ENCODE measurements around the gene DNAH8. TPM values are rescaled to one million over a fixed set of nuclear protein-coding genes. Genes with fewer than 3 reads are reported as not detected.
A peak's percentile ranks its signal among the peaks of the same experiment; 100 is the strongest.

Gene DNAH8
- total and polyA plus RNA-seq, 2 donors from 2014 or later = 0.50 TPM; not detected in 1

DNA sequence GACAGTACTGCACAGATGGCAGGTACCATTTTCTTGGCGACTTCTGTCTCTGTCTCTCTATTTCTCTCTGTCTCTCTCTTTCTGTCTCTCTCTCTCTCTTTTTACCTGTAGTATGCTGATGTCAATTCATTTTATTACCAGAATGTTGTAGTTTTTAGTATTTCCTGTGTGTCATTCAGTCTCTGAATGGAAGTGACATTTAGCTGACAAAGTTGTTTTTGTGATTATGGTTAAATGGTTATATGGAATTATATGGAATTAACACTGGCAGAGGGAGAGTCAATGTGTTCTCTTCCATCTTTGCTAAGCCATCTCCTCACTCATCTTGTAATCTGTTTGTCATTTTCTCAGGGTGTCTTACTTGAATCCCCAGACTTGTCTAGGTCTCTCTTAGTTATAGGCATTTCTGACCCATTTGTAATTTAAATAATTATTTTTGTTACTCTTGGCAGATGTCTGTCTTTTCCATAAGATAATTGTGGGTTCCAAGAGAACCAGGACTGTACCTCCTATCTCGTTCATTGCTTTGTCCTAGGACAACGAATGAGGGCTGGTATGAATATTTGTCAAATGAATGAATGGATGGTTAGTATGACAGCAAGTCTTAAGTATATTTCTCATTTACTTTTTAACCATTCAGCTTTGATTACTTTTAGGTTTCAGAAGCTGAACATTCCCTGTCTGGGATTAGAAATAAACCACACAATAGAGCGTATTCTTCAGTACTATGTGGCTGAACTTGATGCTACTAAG lies 64.4 kb downstream of the DNAH8 start:
- Histone ChIP-seq H3K27ac (ENCODE audit: low read depth in 2 of 2, low read length in 2 of 2) (no peak overlapping the region), H3K4me3 (ENCODE audit: low read length in 3 of 3) (no peak overlapping the region), H3K9ac (ENCODE audit: low read length in 3 of 3) (no peak overlapping the region), H3K36me3 (ENCODE audit: control insufficient read depth in 2 of 3, insufficient read depth in 3 of 3, low read length in 3 of 3) (no peaks in the 10 kb centered on the region), H3K4me1 (ENCODE audit: control insufficient read depth in 2 of 3, insufficient read depth in 2 of 3, low read depth in 1 of 3, low read length in 3 of 3) (no peaks in the 10 kb centered on the region), H3K9me3 (ENCODE audit: control insufficient read depth in 2 of 3, insufficient read depth in 1 of 3, low read length in 3 of 3) (no peaks in the 10 kb centered on the region), H3K27me3 (ENCODE audit: control insufficient read depth, insufficient read depth, low read length) (no peaks in the 10 kb centered on the region)
- TF ChIP-seq, protein P1, sequence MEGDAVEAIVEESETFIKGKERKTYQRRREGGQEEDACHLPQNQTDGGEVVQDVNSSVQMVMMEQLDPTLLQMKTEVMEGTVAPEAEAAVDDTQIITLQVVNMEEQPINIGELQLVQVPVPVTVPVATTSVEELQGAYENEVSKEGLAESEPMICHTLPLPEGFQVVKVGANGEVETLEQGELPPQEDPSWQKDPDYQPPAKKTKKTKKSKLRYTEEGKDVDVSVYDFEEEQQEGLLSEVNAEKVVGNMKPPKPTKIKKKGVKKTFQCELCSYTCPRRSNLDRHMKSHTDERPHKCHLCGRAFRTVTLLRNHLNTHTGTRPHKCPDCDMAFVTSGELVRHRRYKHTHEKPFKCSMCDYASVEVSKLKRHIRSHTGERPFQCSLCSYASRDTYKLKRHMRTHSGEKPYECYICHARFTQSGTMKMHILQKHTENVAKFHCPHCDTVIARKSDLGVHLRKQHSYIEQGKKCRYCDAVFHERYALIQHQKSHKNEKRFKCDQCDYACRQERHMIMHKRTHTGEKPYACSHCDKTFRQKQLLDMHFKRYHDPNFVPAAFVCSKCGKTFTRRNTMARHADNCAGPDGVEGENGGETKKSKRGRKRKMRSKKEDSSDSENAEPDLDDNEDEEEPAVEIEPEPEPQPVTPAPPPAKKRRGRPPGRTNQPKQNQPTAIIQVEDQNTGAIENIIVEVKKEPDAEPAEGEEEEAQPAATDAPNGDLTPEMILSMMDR (IDR thresholded peaks at IDR 0.05; ENCODE audit: borderline replicate concordance, extremely low read depth, insufficient read depth) = no peak
- intact Hi-C loops (cut with DNase I) = no loop called here
- DNase-seq (no peak), FAIRE-seq (no peak)

DNA sequence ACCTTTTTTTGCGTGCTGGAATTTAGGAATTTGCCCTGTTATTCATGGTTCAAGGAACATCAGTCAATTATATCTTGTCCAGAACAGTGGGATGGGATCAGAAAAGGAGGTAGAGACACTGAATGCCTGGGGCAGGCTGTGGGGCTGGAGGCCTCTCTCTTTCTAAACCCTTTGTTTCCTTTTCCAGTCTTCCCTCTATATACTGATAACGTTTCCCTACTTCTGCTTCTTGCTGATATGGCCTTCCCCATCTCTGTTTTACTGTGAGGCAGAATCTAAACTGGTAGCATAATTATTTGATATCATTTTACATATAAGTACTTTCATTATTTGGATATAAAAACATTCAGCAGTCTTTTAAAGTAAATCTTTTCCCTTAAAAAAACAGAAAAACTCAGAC lies 67.5 kb downstream of the DNAH8 start:
- Histone ChIP-seq H3K4me3 (ENCODE audit: low read length in 3 of 3) (no peak overlapping the region), H3K27ac (ENCODE audit: low read depth in 2 of 2, low read length in 2 of 2) (no peak overlapping the region), H3K9ac (ENCODE audit: low read length in 3 of 3) (no peak overlapping the region), H3K36me3 (ENCODE audit: control insufficient read depth in 2 of 3, insufficient read depth in 3 of 3, low read length in 3 of 3) (no peaks in the 10 kb centered on the region), H3K4me1 (ENCODE audit: control insufficient read depth in 2 of 3, insufficient read depth in 2 of 3, low read depth in 1 of 3, low read length in 3 of 3) (no peaks in the 10 kb centered on the region), H3K9me3 (ENCODE audit: control insufficient read depth in 2 of 3, insufficient read depth in 1 of 3, low read length in 3 of 3) (no peaks in the 10 kb centered on the region), H3K27me3 (ENCODE audit: control insufficient read depth, insufficient read depth, low read length) (no peaks in the 10 kb centered on the region)
- FAIRE-seq (no peak), DNase-seq (no peak)
- intact Hi-C loops (cut with DNase I) = no loop called here
- TF ChIP-seq, protein P1 (IDR thresholded peaks at IDR 0.05; ENCODE audit: borderline replicate concordance, extremely low read depth, insufficient read depth) = no peak

DNA sequence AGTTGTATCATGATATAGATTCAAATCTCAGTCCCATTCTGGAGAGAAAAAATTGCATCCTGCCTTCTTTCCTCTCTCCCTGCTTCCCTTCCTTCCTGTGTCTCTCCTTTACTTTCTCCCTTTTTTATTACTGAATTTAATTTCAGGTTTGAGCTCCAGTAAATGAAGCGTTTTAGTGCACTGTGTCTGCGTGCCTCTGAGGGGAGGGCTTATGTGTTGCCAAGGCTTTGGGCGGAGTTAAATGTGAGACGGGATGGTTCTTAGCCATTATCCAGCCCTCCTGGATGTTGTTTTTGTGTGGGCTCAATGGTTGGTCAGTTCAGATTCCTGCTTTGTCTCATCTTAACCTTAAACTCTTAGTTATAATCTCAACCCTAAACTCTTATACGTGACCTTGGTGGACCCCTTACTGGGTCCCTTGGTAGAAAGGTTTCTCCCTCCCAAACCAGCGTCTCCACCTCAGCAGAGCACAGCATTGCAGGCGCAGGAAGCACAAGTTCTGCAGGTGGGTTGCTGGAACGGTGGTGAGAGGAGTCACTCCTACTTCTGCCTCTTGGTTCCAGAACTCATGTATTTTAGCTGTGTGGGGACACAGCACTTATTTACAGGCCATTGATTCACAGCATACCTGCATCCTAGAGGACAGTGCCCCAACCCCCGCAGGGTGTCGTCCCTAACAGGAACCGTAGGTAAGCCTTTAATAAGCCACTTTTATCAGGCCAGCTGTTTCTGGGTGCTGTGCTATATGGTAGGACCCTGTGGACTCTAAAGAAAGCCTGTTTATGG lies 68.5 kb downstream of the DNAH8 start:
- no peak for FAIRE-seq

More for the DNA sequence above, 68.5 kb downstream of the DNAH8 start:
- no peaks in the 10 kb centered on the region for H3K27me3 ChIP-seq (ENCODE audit: control insufficient read depth, insufficient read depth, low read length)
- H3K4me3 ChIP-seq (ENCODE audit: low read length in 3 of 3) = no peak overlapping the region
- H3K9me3 ChIP-seq (ENCODE audit: control insufficient read depth in 2 of 3, insufficient read depth in 1 of 3, low read length in 3 of 3) = no peaks in the 10 kb centered on the region
- H3K9ac ChIP-seq (ENCODE audit: low read length in 3 of 3) = no peak overlapping the region
- no peaks in the 10 kb centered on the region for H3K4me1 ChIP-seq (ENCODE audit: control insufficient read depth in 2 of 3, insufficient read depth in 2 of 3, low read depth in 1 of 3, low read length in 3 of 3)
- TF ChIP-seq, protein P1 (IDR thresholded peaks at IDR 0.05; ENCODE audit: borderline replicate concordance, extremely low read depth, insufficient read depth) = no peak
- intact Hi-C loops (cut with DNase I) = no loop called here
- peak in 2 of 5 donors; percentile 46 to 53 for DNase-seq
- no peak overlapping the region for H3K27ac ChIP-seq (ENCODE audit: low read depth in 2 of 2, low read length in 2 of 2)
- H3K36me3 ChIP-seq (ENCODE audit: control insufficient read depth in 2 of 3, insufficient read depth in 3 of 3, low read length in 3 of 3) = no peaks in the 10 kb centered on the region

Data from kidney (tissue), 14 donors.